ENCODE data around the gene DHRS3.

DNA sequence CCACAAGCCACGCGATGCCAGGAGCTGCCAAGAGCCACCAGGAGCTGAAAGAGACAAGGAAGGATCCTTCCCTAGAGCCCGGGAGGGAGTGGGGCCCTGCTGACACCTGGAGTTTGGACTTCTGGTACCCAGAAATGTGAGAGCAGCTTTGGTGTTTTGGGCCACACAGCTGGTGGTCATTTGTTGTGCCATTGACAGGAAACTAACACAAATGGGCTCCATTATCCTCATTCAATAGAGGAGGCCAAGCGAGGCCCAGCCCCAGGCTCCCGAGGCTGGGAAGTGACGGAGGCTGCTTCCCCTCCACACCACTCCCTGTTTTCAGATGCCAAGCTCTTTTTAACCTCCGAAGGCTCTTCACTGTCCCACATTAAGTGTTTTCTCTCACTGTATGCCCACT is 25.5 kb downstream of the DHRS3 start:
- TF ChIP-seq CTCF (IDR thresholded peaks at IDR 0.05; ENCODE audit: low read depth, low read length) (no peak), EZH2phosphoT487 (IDR thresholded peaks at IDR 0.05; ENCODE audit: low read depth) (no peak)
